GM21515 (cell line): ENCODE data around the gene DYNC2LI1.

ENCODE experiments used
- ATAC-seq: cut with Tn5 transposase; IDR thresholded peaks from one replicate; pipeline ENCODE4 v1.9.1; 2021; ENCODE audit not compliant: unreplicated experiment

Gene DYNC2LI1

GRCh38 chr2:43812947-43813346, 39.1 kb downstream of the DYNC2LI1 start:
- ATAC-seq = no peak

- ATAC-seq = no peak
Observed at GRCh38 chr2:43814711-43815110, 40.9 kb downstream of the DYNC2LI1 start.

DNA sequence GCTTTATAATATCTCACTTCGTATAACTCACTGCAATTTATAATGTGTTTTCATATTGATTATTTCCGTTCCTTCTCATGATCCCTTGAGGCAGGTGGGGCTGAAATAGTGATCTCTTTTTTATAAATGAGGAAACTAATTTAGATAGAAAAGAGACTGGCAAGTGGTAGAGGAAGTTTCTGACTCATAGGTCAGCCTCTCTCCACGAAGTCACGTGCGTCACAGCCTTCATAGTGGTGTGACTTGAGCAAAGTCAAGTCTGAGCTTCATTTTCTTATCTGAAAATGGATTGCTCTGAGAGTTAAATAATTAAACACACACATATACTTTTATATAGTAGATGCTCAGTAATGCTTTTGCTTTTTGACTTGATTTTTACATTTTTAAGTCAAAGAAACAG, 44.9 kb downstream of the DYNC2LI1 start:
- no peak for ATAC-seq

GRCh38 chr2:43819491-43820163, 45.8 kb downstream of the DYNC2LI1 start:
- no peak for ATAC-seq

DNA sequence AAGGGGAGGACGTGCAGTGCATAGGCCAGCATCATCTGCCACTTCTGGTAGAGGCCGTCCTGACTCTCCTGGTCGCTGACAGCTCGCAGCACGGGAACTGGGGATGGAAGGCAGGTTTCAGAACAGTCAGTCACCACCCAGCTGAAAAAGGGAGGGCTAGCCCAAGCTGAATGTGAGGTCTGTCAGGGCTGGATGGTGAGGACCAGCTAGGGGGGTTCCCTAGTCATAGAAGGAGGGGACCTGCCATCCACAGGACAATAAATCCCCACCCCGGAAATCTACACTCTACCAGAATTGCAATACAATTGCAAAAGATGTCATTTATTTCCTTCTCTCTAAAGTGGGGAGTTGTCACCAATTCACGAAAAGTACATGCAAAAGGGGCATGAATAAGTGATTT, 49.0 kb downstream of the DYNC2LI1 start:
- ATAC-seq = no peak

GRCh38 chr2:43823751-43824150, 49.9 kb downstream of the DYNC2LI1 start:
- no peak for ATAC-seq

- ATAC-seq = no peak
Observed at GRCh38 chr2:43824512-43824911, 50.7 kb downstream of the DYNC2LI1 start.

DNA sequence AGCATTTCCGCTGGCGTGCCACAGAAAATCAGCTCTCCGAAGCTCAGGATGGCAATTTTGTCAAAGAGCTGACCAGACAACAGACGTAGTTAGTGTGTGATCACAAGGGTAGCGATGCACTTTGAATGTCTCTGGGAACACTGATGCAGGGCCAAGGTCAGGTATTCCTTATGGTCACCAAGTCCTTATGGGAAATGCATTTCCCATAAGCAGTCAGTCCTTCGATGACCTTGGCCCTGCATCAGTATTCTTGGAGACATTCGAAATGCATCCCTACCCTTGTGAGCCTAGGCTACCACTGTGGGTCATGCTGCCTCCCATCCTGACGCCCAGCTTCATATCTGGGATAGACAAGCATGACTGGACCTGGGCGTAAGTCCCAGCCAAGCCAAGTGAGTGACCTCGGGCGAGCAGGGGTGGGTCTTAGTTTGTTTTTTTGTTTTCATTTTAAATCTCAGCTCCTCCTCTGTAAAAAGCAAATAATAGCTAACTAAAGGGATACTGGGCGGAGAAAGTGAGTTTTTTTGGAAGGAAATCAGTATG, 51.2 kb downstream of the DYNC2LI1 start:
- no peak for ATAC-seq

GRCh38 chr2:43825841-43826240, 52.0 kb downstream of the DYNC2LI1 start:
- no peak for ATAC-seq

DNA sequence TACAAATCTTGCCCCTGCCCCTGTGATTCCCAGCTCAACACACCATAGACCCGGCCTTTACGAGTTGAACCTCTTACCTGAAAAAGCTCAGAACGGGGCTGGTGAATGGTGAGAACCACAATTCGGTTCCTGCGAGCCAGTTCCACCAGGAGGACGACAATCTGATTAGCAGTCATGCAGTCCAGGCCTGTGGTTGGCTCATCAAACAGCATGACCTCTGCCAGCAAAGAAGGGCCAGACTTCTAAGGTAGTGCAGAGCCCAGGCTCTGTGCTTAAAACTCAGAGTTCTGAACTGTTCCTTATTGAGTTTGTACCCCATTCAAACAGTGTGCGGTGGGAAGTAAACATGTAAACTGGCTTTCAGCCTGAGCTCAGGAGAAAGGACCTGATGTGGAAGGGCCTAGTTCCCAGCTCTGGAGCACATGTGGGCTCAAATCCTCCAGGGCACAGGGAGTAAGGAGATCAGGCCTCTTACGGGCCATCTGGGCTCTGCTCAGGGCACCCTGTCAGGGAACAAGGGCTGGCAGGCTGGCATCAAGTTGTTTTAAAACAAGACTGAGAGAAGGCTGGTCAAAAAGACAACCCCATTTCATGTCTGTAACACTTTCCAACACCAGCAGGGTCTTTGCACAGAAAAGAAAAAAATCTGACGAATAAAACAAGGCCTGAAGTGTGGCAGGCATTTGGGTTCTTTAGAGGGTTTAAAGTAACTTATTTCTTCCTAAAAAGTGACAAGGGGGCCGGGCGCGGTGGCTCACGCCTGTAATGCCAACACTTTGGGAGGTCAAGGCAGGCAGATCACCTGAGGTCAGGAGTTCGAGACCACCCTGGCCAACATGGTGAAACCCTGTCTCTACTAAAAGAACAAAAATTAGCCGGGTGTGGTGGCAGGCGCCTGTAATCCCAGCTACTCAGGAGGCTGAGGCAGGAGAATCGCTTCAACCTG, 52.7 kb downstream of the DYNC2LI1 start:
- no peak for ATAC-seq

- ATAC-seq = no peak
Observed at GRCh38 chr2:43831543-43832294, 57.9 kb downstream of the DYNC2LI1 start.

DNA sequence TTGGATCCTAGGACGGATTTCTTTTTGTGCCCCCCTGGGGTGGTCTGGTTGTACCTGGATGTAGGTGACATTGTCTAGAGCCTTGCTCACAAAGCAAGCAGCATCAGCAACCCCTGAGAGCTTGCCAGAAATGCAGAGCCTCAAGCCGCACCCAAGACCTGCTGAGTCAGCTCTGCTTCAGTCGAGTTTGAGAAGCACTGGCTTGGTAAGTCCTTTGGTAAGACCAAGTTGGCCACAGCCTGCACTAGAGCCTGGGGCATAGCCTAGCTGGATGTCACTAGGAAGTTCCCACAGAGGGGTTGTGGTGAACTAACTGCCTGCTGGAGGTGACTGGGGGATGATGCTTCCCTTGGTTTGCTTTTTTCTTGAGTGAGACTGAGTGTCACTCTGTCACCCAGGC, 58.6 kb downstream of the DYNC2LI1 start:
- ATAC-seq = no peak

GRCh38 chr2:43837033-43837432, 63.2 kb downstream of the DYNC2LI1 start:
- no peak for ATAC-seq

GRCh38 chr2:43837831-43838559, 64.2 kb downstream of the DYNC2LI1 start:
- no peak for ATAC-seq

DNA sequence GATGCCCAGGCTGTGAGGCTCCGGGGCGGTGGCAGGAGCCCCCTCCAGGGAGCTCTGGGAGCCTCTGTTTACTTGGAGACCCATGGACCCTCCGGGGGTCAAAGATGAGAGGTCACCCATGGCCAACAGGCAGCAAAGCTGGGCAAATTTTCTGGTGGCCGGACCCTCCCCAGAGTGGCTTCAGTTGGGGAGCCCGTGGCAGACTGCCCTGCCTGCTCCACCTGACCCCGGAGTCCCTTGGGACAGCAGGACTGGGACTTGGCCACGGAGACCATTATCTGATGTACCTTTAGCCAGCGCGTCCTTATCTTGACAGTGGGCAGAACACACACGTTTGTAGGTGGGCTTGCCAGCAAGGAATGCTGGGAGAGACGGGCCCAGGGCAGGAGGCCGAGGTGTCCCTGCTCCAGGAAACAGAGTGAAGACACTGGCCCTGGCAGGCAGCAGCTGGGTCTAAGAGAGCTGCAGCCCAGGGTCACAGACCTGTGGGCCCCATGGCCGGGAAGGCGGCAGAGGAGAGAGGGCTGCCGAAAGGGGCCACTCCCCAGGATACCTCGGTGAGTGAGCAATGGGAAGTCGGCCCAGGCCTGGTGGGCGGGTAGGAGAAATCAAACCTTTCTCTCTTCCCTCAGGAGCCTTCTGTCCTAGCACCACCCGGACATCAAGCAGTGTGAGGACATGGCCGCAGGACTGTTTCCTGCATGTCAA, 64.9 kb downstream of the DYNC2LI1 start, which contains the start of the genes ABCG5 and ABCG8:
TSS of gene ABCG5 (minus strand) at position 280 of the 708 bp plus-strand sequence. CDS start at position 120, 160 bp downstream.
TSS of gene ABCG8 (plus strand) at position 412 of the 708 bp plus-strand sequence. CDS start at position 495, 83 bp downstream.
- no peak for ATAC-seq

- no peak for ATAC-seq
Observed at GRCh38 chr2:43839776-43840564, 66.1 kb downstream of the DYNC2LI1 start.

- no peak for ATAC-seq
Observed at GRCh38 chr2:43840965-43841364, 67.1 kb downstream of the DYNC2LI1 start.

DNA sequence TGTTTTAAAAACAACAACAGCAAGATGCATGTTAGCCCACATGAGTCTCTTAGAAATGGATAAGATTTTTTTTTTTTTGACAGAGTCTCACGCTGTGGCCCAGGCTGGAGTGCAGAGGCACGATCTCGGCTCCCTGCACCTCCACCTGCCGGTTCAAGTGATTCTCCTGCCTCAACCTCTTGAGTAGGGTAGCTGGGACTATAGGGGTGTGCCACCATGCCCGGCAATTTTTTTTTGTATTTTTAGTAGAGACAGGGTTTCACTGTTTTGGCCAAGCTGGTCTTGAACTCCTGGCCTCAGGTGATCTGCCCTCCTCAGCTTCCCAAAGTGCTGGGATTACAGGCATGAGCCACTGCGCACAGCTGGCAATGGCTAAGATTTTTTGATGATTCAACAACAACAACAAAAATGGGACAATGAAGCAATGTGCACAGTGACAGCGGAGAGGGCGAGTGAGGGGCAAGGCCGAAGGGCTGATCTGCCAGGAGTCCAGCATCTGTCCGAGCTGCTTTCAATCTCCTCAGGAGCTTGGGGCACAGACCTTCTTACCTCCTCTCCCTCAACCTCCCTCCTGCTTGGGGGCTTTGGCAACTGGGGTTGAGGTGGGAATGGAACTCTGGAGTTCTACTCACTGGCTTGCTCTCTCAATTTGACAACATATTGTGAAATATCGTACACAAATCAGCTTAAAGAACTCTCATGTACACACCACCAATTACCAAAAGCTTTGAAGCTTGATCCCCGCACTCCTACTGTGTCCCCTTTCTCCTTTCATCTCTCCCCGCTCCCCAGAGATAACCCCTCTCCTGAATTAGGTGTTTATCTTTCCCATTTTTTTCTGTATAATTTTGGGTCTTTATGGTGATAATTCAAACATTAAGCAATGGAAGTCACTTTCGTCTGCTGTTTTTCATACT, 68.4 kb downstream of the DYNC2LI1 start:
- ATAC-seq = no peak
